GDM1 (cell line): ENCODE data around the gene DPH3.
"Not testable (repeated sequence)": the region's sequence is repeated elsewhere in the genome, so short reads cannot be mapped to it uniquely, and the experiment has no call there.

ENCODE experiments used
- DNase-seq: peaks from one replicate; lab custom pipeline; 2025; lab: John Stamatoyannopoulos, UW

The DPH3 gene

GRCh38 chr3:16264708-16265454 lies at the start of gene DPH3, which contains the start of gene OXNAD1:
DPH3 (minus strand) TSS chr3:16264943; CDS start chr3:16264876, 67 bp downstream.
OXNAD1 (plus strand) TSS chr3:16265212; CDS start chr3:16270953, 5,741 bp downstream.
- peak; percentile 99 for DNase-seq

- no peak for DNase-seq
Measured at GRCh38 chr3:16313886-16314645, 49.3 kb upstream of the DPH3 start.

GRCh38 chr3:16311960-16312451 lies 47.3 kb upstream of the DPH3 start:
- DNase-seq, result peak; percentile 82

DNA sequence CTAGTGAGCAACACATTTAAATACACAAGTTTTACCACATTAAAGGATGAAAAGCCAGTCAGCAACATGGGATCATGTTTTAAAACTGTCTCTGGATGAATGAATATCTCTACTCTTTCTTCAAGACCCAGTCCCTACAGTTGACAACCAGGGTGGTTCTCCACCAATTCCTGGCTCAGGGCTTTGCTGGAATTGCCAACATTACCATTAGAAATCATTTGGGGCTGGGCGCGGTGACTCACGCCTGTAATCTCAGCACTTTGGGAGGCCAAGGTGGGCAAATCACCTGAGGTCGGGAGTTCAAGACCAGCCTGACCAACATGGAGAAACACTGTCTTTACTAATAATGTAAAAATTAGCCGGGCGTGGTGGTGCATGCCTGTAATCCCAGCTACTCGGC lies 45.7 kb upstream of the DPH3 start:
- DNase-seq, result not testable (repeated sequence)

DNA sequence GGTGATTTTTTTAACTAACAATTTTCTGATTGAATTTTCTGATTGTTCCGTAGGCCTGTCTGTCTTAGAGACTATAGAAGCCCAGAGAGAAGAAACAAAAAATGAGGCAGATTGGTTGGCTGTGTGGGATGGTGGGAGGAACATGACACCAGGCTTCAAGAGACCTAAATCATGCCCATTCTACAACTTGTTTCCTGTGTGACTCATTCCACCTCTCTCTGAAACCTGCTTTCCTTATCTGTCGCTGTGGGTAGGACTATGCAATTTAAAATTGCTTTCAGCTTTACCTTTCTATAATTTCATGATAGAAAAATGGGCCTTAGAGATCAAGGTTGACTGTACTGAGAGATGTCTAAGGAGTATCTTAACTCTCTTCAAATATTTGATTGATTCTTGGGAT lies 44.8 kb upstream of the DPH3 start:
- peak; percentile 29 for DNase-seq

DNA sequence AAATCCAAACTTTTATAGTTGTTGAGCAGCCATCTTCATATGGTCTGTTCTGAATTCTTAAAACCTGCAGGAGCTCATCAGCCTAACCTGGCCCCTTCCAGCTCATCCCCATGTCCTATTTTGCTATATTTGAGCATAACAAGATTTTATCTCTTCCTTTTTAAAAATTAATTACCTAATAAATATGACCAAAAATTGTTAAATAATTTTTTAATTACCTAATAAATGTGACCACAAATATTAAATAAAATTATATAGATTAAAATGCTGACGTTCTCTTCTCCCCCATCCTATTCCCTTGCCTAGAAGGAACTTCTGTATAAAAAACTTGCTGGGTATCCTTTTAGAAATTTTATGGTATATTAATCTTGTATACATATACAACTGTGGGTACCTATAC lies 44.0 kb upstream of the DPH3 start:
- no peak for DNase-seq

- DNase-seq, result no peak
Measured at GRCh38 chr3:16307832-16308531, 43.2 kb upstream of the DPH3 start.

DNA sequence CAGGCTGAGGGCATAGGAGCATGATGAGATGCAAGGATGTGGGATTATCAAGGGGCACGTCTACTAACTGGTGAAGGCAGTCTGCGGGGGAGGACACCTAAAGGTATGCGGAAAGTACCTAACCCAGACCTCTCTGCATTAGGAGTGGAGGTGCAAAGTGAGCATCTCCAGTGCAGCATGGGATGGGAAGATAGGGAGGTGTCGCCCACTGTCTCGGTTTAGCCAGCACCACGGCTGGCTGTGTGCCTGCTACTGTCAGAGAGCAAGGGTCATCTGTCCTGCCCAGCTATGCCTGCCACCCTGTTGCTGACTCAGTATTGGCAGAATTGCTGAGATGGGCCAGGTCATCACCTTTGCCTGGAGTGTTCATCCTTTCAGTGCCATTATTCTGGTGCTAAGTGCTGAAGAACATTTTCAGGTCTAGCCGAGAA lies 40.4 kb upstream of the DPH3 start:
- no peak for DNase-seq

DNA sequence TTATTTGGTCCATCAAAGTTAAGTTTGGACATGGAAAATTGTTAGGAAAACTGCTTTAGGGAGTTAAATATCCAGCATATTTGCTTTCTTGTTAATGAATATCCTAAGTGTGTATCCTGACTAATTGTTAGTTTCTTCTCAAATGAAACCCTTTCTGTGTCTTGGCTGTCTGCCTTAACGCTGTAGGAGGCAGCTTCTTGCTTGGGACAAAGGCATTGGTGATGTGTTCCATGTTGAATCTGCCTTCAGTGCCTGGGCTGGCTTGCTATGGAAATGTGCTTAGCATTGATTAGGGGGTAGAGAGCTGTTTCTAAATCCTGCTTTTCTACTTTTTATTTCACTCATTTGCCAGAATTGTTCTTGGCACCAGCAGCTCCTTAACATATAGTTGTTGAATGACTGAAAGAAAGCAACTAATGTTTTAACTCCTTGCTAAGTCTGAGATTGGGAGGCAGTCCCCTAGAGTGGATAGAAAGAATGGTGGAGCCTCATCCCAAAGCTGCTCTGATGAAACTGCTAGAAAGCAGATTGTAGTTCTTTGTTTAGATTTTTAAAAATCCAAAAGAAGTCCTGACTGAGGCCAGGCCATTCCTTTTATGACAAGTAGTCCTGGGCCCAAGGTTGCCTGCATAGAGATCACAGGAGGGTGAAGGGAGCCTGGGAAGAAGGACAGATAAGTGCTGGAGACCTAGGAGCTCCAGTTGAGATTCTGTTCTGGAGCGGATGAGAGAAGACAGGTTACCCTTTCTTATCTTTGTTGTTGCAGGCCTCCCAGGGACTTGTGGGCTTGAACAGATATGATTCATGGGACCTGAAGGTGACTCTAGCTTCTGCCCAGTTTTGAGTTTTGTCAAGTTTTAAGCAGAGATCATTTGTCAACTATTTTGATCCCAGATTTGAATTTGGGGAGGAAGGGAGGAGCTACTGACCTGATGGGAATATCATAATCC lies 39.6 kb upstream of the DPH3 start:
- no peak for DNase-seq

GRCh38 chr3:16303037-16303575 lies 38.4 kb upstream of the DPH3 start:
- DNase-seq, result no peak

GRCh38 chr3:16302082-16302631 lies 37.4 kb upstream of the DPH3 start:
- DNase-seq, result no peak

GRCh38 chr3:16301507-16301906 lies 36.8 kb upstream of the DPH3 start:
- DNase-seq, result no peak

GRCh38 chr3:16300881-16301359 lies 36.2 kb upstream of the DPH3 start:
- DNase-seq, result peak; percentile 75

- DNase-seq, result no peak
Measured at GRCh38 chr3:16300307-16300706, 35.6 kb upstream of the DPH3 start.

DNA sequence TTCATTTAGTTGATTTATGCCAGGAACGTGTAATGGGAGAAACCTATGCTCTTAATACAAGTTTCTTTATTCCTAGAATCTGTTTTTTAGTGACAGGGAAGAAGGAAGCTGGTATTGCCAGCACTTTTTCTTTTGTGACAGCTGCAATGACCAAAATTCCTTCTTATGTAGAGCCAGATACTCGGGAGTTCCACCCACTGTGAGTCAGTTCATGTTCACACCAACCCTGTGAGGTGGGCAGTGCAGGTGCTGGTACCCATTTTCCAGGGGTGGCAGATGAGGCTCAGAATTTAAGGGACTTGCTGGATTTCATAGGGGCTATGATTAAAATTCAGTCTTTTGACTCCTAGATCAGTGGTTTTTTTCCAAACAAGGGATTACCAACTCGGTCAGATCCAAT lies 35.0 kb upstream of the DPH3 start:
- no peak for DNase-seq

DNA sequence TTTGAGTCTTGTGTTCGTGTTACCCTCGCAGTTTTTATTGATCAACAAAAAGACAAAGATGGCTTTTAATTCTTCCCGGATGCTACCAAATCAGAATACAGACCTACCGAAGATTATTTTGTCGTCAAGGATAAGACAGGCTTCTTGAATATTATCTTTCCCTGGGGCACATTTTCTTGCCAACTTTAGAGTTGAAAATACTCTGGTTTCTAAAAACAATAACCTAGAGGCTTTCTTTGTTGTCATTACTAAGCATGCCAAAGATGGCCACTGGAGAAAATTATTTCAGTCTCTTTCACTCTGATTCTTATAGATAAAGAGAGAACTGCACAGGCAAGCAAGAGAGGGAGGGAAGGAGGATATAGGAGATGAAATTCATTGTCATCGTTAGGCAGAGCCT lies 34.1 kb upstream of the DPH3 start:
- no peak for DNase-seq

DNA sequence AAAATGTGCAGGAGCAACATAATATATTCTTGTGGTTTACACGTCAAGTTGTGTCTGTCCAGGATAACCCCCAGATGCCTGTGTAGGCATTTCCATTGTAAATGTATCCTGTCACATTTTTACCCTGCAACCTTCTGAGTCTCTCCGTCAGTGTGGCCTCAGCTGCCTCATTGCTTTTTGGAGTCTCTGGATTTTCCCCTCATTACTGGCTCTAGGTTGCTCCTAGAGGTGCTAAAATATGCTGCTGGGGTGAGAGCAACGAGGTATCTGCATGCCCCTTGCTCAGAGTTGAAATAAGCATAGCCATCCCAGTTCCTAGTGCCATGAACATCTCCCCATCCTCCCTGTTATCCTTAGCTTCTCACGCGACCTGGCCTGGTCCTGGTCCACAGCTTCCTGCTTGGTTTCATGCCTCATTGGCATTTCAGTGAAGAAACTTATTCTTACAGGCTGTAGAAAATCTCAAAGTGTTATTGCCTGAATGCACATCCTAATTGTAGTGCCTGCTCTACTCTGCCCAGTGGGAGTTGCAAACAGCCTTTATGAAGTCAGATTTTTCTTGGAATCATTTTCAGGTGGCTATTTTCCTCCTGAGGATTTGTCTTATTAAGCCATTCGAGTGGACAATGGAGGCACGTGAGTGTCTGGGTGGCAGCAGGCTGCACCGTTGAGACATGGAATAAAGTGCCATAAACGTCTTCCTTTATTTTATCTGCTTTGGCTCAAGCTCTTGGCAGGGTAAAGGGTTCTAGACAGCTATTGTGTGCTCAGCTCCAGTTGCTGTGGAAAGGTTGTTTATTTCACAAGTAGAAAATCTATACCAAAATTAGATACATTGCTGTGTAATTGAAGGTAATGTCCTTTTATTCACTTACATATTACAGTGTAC lies 33.5 kb upstream of the DPH3 start:
- DNase-seq, result no peak

DNA sequence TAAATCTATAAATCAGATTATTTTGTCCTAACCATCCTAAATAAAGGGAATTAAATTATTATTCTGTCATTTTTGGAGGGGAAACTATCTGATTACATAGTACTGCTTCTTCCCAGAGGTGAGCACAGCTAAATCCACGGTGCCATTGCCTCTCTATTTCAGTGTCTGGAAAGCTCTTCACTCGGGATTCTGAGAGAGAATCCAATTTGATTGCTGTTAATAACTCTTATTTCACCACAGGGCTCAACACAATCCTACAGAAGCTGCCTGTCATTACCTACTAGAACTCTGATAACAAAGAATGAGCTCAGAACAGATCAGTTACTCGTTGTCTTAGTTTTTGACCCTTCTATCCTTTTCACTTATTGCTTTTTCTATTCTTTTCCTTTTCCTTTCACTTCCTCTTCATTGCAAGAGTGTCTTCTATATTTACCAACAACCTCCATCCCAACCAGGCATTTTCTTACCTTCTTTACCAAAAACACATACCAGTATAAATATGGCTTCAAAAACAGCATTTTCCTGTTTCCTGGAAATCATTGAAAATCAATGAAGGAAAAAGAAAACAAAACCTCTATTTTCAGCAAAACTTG lies 30.7 kb upstream of the DPH3 start:
- no peak for DNase-seq

DNA sequence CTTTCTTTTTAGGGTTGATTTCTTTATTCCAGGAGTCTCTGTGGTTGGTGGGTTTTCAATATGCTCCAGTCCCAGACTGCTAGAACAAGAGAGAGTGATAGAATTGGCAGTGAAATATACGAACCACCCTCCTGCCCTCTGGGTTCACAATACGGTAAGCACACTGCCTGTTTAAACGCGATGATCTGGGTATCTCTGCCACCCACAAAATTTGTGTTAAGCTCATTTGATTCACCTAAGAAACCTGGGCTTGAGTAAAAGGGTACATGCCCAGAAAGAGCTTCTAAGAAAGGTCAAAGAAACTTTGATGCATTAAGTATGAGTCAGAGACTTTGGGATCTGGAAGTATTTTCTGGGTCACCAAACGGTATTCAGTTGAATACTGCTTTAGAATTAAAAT lies 30.1 kb upstream of the DPH3 start:
- no peak for DNase-seq
